Loucy (cell line): ENCODE data around the gene RBM33.

Experiments used
- H2AFZ ChIP-seq: fragments of 200-600 bp; sonication (generic); 2 replicates; pipeline ENCODE4 v1.6.0; 2016; ENCODE audit warnings: antibody characterized with exemption, mild to moderate bottlenecking, low read length, moderate library complexity
- H3F3A ChIP-seq: fragments of 200-600 bp; 2 replicates; pipeline ENCODE4 v1.6.0; 2016; ENCODE audit warnings: antibody characterized with exemption, low read depth, mild to moderate bottlenecking
- H3K27me3 ChIP-seq: fragments of 200-600 bp; sonication (generic); 2 replicates; pipeline ENCODE4 v1.6.1; 2014; ENCODE audit warnings: low read length, mild to moderate bottlenecking; ENCODE audit not compliant: insufficient read depth, poor library complexity, severe bottlenecking
- H3K36me3 ChIP-seq: fragments of 200-600 bp; sonication (generic); 2 replicates; pipeline ENCODE4 v1.6.1; 2016; ENCODE audit warnings: low read length; ENCODE audit not compliant: insufficient read depth
- H3K4me1 ChIP-seq: fragments of 200-600 bp; sonication (generic); 2 replicates; pipeline ENCODE4 v1.5.1; 2014; ENCODE audit warnings: low read length, mild to moderate bottlenecking; ENCODE audit not compliant: insufficient read depth, poor library complexity, severe bottlenecking
- H3K4me2 ChIP-seq: fragments of 200-600 bp; sonication (generic); 2 replicates; pipeline ENCODE4 v1.6.0; 2014; ENCODE audit warnings: antibody characterized with exemption, low read length, low read depth, mild to moderate bottlenecking; ENCODE audit not compliant: poor library complexity, severe bottlenecking
- H3K4me3 ChIP-seq: fragments of 200-600 bp; sonication (generic); 2 replicates; pipeline ENCODE4 v1.5.1; 2014; ENCODE audit warnings: low read length, mild to moderate bottlenecking, mixed read lengths; ENCODE audit not compliant: poor library complexity, severe bottlenecking
- H3K79me2 ChIP-seq: fragments of 200-600 bp; sonication (generic); 2 replicates; pipeline ENCODE4 v1.6.1; 2014; ENCODE audit warnings: low read length; ENCODE audit not compliant: insufficient read depth
- H3K9ac ChIP-seq: fragments of 200-600 bp; sonication (generic); 2 replicates; pipeline ENCODE4 v1.6.0; 2014; ENCODE audit warnings: mild to moderate bottlenecking, low read depth, low read length, moderate library complexity; ENCODE audit not compliant: poor library complexity, severe bottlenecking
- H3K9me2 ChIP-seq: fragments of 200-600 bp; sonication (generic); replicated peaks from 2 replicates; pipeline ENCODE4 v1.6.1; 2016; ENCODE audit warnings: low read depth, low read length, mixed read lengths
- H3K9me3 ChIP-seq: fragments of 200-600 bp; sonication (generic); 2 replicates; pipeline ENCODE4 v1.6.1; 2014; ENCODE audit warnings: mild to moderate bottlenecking, antibody characterized with exemption, low read length, low read depth; ENCODE audit not compliant: insufficient read depth
- H4K20me1 ChIP-seq: fragments of 200-600 bp; sonication (generic); 2 replicates; pipeline ENCODE4 v1.6.0; 2014; ENCODE audit warnings: antibody characterized with exemption, low read length, mild to moderate bottlenecking; ENCODE audit not compliant: insufficient read depth, poor library complexity, severe bottlenecking
- EZH2phosphoT487 ChIP-seq: fragments of 200-600 bp; IDR thresholded peaks from 2 replicates; pipeline ENCODE4 v1.6.1; 2018; ENCODE audit warnings: antibody characterized with exemption, mild to moderate bottlenecking, moderate library complexity, borderline replicate concordance
- TF ChIP-seq, protein P1 (sequence below): fragments of 200-600 bp; sonication (generic); conservative IDR thresholded peaks from 2 replicates; pipeline ENCODE4 v1.5.1; 2014; ENCODE audit warnings: mild to moderate bottlenecking, antibody characterized with exemption, low read length

Gene RBM33

GRCh38 chr7:155648752-155649339 lies 4.4 kb downstream of the RBM33 start:
- H3K79me2 ChIP-seq = peaks cover 98% of the 10 kb centered on the region
- H3K4me3 ChIP-seq = no peak overlapping the region

DNA sequence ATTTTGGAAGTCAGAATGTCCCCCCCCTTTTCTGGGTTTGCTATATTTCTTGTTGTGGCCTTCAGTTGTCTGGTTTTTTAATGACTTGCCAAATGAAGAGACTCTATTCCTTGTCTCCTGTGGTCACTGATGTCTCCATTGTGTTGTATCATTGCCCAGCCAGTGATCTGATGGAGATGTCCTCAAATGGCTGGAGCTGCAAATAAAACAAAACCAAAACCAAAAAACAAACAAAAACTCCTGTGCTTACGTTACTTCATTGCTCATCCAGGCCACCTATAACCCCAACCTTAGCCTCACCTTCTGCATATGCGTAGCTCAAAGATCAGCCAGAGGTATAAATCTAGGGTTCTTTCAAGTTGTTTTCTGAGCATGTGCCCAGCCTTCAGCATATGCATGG lies 5.1 kb downstream of the RBM33 start:
- Histone ChIP-seq H3K27me3 (peaks cover 3% of the 10 kb centered on the region), H3F3A (no peaks in the 10 kb centered on the region), H3K9me2 (no peaks in the 10 kb centered on the region), H3K79me2 (peaks cover 100% of the 10 kb centered on the region), H3K4me1 (peaks cover 67% of the 10 kb centered on the region), H4K20me1 (peaks cover 98% of the 10 kb centered on the region), H3K36me3 (no peaks in the 10 kb centered on the region), H2AFZ (no peak overlapping the region), H3K9ac (no peak overlapping the region), H3K9me3 (peaks cover 18% of the 10 kb centered on the region; the same call in 1 of the 2 replicates), H3K4me2 (peak overlapping the region; percentile 60), H3K4me3 (peak overlapping the region; percentile 44)
- TF ChIP-seq, protein P1, sequence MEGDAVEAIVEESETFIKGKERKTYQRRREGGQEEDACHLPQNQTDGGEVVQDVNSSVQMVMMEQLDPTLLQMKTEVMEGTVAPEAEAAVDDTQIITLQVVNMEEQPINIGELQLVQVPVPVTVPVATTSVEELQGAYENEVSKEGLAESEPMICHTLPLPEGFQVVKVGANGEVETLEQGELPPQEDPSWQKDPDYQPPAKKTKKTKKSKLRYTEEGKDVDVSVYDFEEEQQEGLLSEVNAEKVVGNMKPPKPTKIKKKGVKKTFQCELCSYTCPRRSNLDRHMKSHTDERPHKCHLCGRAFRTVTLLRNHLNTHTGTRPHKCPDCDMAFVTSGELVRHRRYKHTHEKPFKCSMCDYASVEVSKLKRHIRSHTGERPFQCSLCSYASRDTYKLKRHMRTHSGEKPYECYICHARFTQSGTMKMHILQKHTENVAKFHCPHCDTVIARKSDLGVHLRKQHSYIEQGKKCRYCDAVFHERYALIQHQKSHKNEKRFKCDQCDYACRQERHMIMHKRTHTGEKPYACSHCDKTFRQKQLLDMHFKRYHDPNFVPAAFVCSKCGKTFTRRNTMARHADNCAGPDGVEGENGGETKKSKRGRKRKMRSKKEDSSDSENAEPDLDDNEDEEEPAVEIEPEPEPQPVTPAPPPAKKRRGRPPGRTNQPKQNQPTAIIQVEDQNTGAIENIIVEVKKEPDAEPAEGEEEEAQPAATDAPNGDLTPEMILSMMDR = no peak
- TF ChIP-seq EZH2phosphoT487 = no peak

More at GRCh38 chr7:155648752-155649339, 4.4 kb downstream of the RBM33 start:
- H3K4me1 ChIP-seq = peaks cover 62% of the 10 kb centered on the region
- H3K27me3 ChIP-seq = peaks cover 3% of the 10 kb centered on the region
- H3F3A ChIP-seq = no peaks in the 10 kb centered on the region
- H3K4me2 ChIP-seq = peak overlapping the region; percentile 88
- H3K36me3 ChIP-seq = no peaks in the 10 kb centered on the region
- no peaks in the 10 kb centered on the region for H3K9me2 ChIP-seq
- peaks cover 18% of the 10 kb centered on the region; the same call in 1 of the 2 replicates for H3K9me3 ChIP-seq
- no peak overlapping the region for H2AFZ ChIP-seq
- TF ChIP-seq, protein P1 = no peak
- TF ChIP-seq EZH2phosphoT487 = no peak
- H3K9ac ChIP-seq = no peak overlapping the region
- peaks cover 91% of the 10 kb centered on the region for H4K20me1 ChIP-seq

- Histone ChIP-seq H3K36me3 (no peaks in the 10 kb centered on the region), H2AFZ (no peak overlapping the region), H3F3A (no peaks in the 10 kb centered on the region), H4K20me1 (peaks cover 98% of the 10 kb centered on the region), H3K9me2 (no peaks in the 10 kb centered on the region), H3K4me1 (peaks cover 49% of the 10 kb centered on the region), H3K27me3 (no peaks in the 10 kb centered on the region), H3K4me3 (peak overlapping the region; percentile 42), H3K4me2 (peak overlapping the region; percentile 60), H3K9ac (no peak overlapping the region), H3K9me3 (peaks cover 18% of the 10 kb centered on the region; the same call in 1 of the 2 replicates), H3K79me2 (peaks cover 100% of the 10 kb centered on the region)
- no peak for TF ChIP-seq EZH2phosphoT487
- TF ChIP-seq, protein P1 = no peak
Measured at GRCh38 chr7:155652156-155653114, 8.0 kb downstream of the RBM33 start.
